ENCODE results near the gene CCDC85C. TPM values are rescaled to one million over a fixed set of nuclear protein-coding genes. Genes with fewer than 3 reads are reported as not detected.

CCDC85C gene
- total RNA-seq, 1 donor from 2014 or later = 16.6 TPM

- FAIRE-seq (no peak), DNase-seq (ENCODE audit: low read depth) (no peak)
- H3K4me3 ChIP-seq (ENCODE audit: insufficient read depth, low read depth, low read length) = no peak overlapping the region
- H4K20me1 ChIP-seq (ENCODE audit: insufficient read depth, low read length) = no peaks in the 10 kb centered on the region
- Mint-ChIP-seq H3K9me3 (ENCODE audit: unreplicated experiment) (peaks cover 9% of the 10 kb centered on the region), H3K4me1 (ENCODE audit: low read depth, unreplicated experiment) (peaks cover 12% of the 10 kb centered on the region), H3K36me3 (ENCODE audit: low read depth, unreplicated experiment) (peaks cover 2% of the 10 kb centered on the region), H3K27me3 (ENCODE audit: low read depth, unreplicated experiment) (peaks cover 18% of the 10 kb centered on the region), H3K4me3 (ENCODE audit: unreplicated experiment) (no peak overlapping the region), H3K27ac (ENCODE audit: unreplicated experiment) (no peak overlapping the region)
- no peak overlapping the region for H3K9ac ChIP-seq (ENCODE audit: low read length)
- no peaks in the 10 kb centered on the region for H3K36me3 ChIP-seq (ENCODE audit: insufficient read depth, low read length)
- H3K27ac ChIP-seq (ENCODE audit: low read depth, low read length) = no peak overlapping the region
- no peak for TF ChIP-seq CTCF (IDR thresholded peaks at IDR 0.05; ENCODE audit: insufficient read depth, low read depth, low read length)
- TF ChIP-seq EZH2 (IDR thresholded peaks at IDR 0.05; ENCODE audit: insufficient read depth, low read length) = no peak
- no peaks in the 10 kb centered on the region for H3K27me3 ChIP-seq (ENCODE audit: insufficient read depth, low read length)
- H3K4me1 ChIP-seq (ENCODE audit: insufficient read depth, low read length) = peaks cover 17% of the 10 kb centered on the region
- no peaks in the 10 kb centered on the region for H3K79me2 ChIP-seq (ENCODE audit: insufficient read depth, low read length)
- H3K4me2 ChIP-seq (ENCODE audit: low read length) = no peak overlapping the region
- H2AFZ ChIP-seq (ENCODE audit: low read depth, low read length) = no peak overlapping the region
- no peaks in the 10 kb centered on the region for H3K9me3 ChIP-seq (ENCODE audit: insufficient read depth, low read depth, low read length)
Observed at GRCh38 chr14:99650189-99650588, 46.2 kb upstream of the CCDC85C start.

- Mint-ChIP-seq H3K36me3 (ENCODE audit: low read depth, unreplicated experiment) (peaks cover 2% of the 10 kb centered on the region), H3K27me3 (ENCODE audit: low read depth, unreplicated experiment) (peaks cover 18% of the 10 kb centered on the region), H3K4me1 (ENCODE audit: low read depth, unreplicated experiment) (peaks cover 12% of the 10 kb centered on the region), H3K27ac (ENCODE audit: unreplicated experiment) (no peak overlapping the region), H3K4me3 (ENCODE audit: unreplicated experiment) (no peak overlapping the region), H3K9me3 (ENCODE audit: unreplicated experiment) (peaks cover 9% of the 10 kb centered on the region)
- Histone ChIP-seq H3K4me1 (ENCODE audit: insufficient read depth, low read length) (peaks cover 18% of the 10 kb centered on the region), H4K20me1 (ENCODE audit: insufficient read depth, low read length) (no peaks in the 10 kb centered on the region), H3K4me3 (ENCODE audit: insufficient read depth, low read depth, low read length) (no peak overlapping the region), H3K27ac (ENCODE audit: low read depth, low read length) (no peak overlapping the region), H3K79me2 (ENCODE audit: insufficient read depth, low read length) (no peaks in the 10 kb centered on the region), H3K9me3 (ENCODE audit: insufficient read depth, low read depth, low read length) (no peaks in the 10 kb centered on the region), H2AFZ (ENCODE audit: low read depth, low read length) (no peak overlapping the region), H3K4me2 (ENCODE audit: low read length) (no peak overlapping the region), H3K27me3 (ENCODE audit: insufficient read depth, low read length) (no peaks in the 10 kb centered on the region), H3K9ac (ENCODE audit: low read length) (no peak overlapping the region), H3K36me3 (ENCODE audit: insufficient read depth, low read length) (no peaks in the 10 kb centered on the region)
- FAIRE-seq (no peak), DNase-seq (ENCODE audit: low read depth) (no peak)
- TF ChIP-seq EZH2 (IDR thresholded peaks at IDR 0.05; ENCODE audit: insufficient read depth, low read length) (no peak), CTCF (IDR thresholded peaks at IDR 0.05; ENCODE audit: insufficient read depth, low read depth, low read length) (no peak)
Observed at GRCh38 chr14:99649643-99650042, 45.6 kb upstream of the CCDC85C start.

- H3K27me3 Mint-ChIP-seq (ENCODE audit: low read depth, unreplicated experiment) = peaks cover 19% of the 10 kb centered on the region
- Histone ChIP-seq H4K20me1 (ENCODE audit: insufficient read depth, low read length) (no peaks in the 10 kb centered on the region), H3K4me2 (ENCODE audit: low read length) (no peak overlapping the region), H3K27ac (ENCODE audit: low read depth, low read length) (peak overlapping the region; percentile 40), H3K9me3 (ENCODE audit: insufficient read depth, low read depth, low read length) (no peaks in the 10 kb centered on the region), H3K27me3 (ENCODE audit: insufficient read depth, low read length) (no peaks in the 10 kb centered on the region), H3K9ac (ENCODE audit: low read length) (no peak overlapping the region), H3K79me2 (ENCODE audit: insufficient read depth, low read length) (no peaks in the 10 kb centered on the region), H2AFZ (ENCODE audit: low read depth, low read length) (no peak overlapping the region), H3K4me3 (ENCODE audit: insufficient read depth, low read depth, low read length) (no peak overlapping the region), H3K36me3 (ENCODE audit: insufficient read depth, low read length) (no peaks in the 10 kb centered on the region), H3K4me1 (ENCODE audit: insufficient read depth, low read length) (peaks cover 18% of the 10 kb centered on the region)
- FAIRE-seq (peak; percentile 17), DNase-seq (ENCODE audit: low read depth) (peak; percentile 81)
- peaks cover 9% of the 10 kb centered on the region for H3K9me3 Mint-ChIP-seq (ENCODE audit: unreplicated experiment)
- TF ChIP-seq CTCF (IDR thresholded peaks at IDR 0.05; ENCODE audit: insufficient read depth, low read depth, low read length) (no peak), EZH2 (IDR thresholded peaks at IDR 0.05; ENCODE audit: insufficient read depth, low read length) (no peak)
- no peak overlapping the region for H3K27ac Mint-ChIP-seq (ENCODE audit: unreplicated experiment)
- peaks cover 2% of the 10 kb centered on the region for H3K36me3 Mint-ChIP-seq (ENCODE audit: low read depth, unreplicated experiment)
- peaks cover 12% of the 10 kb centered on the region for H3K4me1 Mint-ChIP-seq (ENCODE audit: low read depth, unreplicated experiment)
- no peak overlapping the region for H3K4me3 Mint-ChIP-seq (ENCODE audit: unreplicated experiment)
Observed at GRCh38 chr14:99649219-99649618, 45.2 kb upstream of the CCDC85C start.
